Gastroesophageal sphincter (tissue), 3 donors: ENCODE results near the gene LSR.

ENCODE experiments used
- POLR2A ChIP-seq, 2 donors: fragments of 450-650 bp; IDR thresholded peaks; one replicate each; pipeline ENCODE4 v1.6.1; 2017; ENCODE audit warnings: antibody characterized with exemption in 2 of 2, mild to moderate bottlenecking in 2 of 2, moderate library complexity in 1 of 2
- TF ChIP-seq, protein P1 (sequence below), 4 experiments: fragments of 200-600 bp in 2 of 4; fragments of 450-650 bp in 2 of 4; sonication (generic) in 1 of 4; IDR thresholded peaks; one replicate each; pipeline ENCODE4 v1.5.1; 2017 to 2019; ENCODE audit warnings: antibody characterized with exemption in 4 of 4, mild to moderate bottlenecking in 2 of 4, moderate library complexity in 2 of 4

DNA sequence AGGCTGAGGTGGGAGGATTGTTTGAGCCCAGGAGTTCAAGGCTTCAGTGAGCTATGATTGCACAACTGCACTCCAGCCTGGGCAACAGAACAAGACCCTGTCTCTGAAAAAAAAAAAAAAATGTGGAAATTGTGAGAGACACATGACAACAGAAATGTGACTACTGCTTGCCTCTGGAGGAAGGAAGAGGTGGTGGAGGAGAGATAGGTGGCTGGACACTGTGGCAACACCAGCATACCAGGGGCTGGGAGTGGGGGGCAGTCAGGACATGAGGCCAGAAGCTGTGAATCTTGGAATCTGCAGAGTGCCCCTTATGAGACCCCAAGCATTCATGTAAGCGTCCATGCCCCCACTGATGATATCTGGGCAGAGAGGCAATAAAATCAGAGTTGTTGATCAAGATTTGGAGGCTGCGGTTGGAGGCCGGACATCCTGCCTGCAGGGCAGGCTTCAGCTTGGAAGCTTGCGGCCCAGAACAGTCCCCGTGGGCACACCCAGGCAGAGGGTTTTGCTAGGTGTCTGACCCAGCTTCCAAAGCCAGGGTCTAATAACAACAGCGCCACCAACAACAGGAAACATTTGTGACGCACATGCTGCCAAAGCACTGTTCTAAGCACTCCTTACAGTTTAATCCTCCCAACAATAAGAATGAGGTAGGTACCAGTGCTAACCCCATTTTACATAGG is 37.1 kb upstream of the LSR start:
- TF ChIP-seq, protein P1, sequence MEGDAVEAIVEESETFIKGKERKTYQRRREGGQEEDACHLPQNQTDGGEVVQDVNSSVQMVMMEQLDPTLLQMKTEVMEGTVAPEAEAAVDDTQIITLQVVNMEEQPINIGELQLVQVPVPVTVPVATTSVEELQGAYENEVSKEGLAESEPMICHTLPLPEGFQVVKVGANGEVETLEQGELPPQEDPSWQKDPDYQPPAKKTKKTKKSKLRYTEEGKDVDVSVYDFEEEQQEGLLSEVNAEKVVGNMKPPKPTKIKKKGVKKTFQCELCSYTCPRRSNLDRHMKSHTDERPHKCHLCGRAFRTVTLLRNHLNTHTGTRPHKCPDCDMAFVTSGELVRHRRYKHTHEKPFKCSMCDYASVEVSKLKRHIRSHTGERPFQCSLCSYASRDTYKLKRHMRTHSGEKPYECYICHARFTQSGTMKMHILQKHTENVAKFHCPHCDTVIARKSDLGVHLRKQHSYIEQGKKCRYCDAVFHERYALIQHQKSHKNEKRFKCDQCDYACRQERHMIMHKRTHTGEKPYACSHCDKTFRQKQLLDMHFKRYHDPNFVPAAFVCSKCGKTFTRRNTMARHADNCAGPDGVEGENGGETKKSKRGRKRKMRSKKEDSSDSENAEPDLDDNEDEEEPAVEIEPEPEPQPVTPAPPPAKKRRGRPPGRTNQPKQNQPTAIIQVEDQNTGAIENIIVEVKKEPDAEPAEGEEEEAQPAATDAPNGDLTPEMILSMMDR (IDR thresholded peaks at IDR 0.05) = no peak
- no peak for TF ChIP-seq POLR2A (IDR thresholded peaks at IDR 0.05)
